ENCODE results near the gene QRSL1. TPM values are rescaled to one million over a fixed set of nuclear protein-coding genes. Genes with fewer than 3 reads are reported as not detected.

Gene QRSL1
- total and polyA plus RNA-seq, 2 donors from 2014 or later, result 12.5 to 18.0 TPM

DNA sequence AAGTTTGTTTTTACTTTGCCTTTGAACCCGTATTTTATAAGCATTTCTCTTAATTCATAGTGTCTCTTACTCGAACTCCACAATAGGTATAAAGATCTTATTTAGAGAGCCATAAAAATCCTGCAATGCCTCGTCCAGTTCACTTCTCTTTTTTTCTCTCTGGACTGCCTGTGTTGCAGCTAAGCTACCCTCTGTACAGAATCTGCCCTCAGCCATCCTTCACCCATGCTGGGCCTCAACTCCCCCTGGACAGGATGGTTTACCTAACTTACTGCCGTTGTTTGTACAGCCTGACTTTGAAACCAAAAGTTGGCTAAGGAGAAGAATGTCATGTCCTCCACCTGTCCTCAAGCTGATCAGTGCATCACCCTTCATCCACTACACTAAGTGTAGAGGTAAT lies 10.4 kb downstream of the QRSL1 start:
- no peak overlapping the region for H3K27ac ChIP-seq (ENCODE audit: low read depth in 2 of 2, low read length in 2 of 2)
- no peaks in the 10 kb centered on the region for H3K4me1 ChIP-seq (ENCODE audit: control insufficient read depth in 2 of 3, insufficient read depth in 2 of 3, low read depth in 1 of 3, low read length in 3 of 3)
- no peak overlapping the region for H3K4me3 ChIP-seq (ENCODE audit: low read length in 3 of 3)
- TF ChIP-seq, protein P1, sequence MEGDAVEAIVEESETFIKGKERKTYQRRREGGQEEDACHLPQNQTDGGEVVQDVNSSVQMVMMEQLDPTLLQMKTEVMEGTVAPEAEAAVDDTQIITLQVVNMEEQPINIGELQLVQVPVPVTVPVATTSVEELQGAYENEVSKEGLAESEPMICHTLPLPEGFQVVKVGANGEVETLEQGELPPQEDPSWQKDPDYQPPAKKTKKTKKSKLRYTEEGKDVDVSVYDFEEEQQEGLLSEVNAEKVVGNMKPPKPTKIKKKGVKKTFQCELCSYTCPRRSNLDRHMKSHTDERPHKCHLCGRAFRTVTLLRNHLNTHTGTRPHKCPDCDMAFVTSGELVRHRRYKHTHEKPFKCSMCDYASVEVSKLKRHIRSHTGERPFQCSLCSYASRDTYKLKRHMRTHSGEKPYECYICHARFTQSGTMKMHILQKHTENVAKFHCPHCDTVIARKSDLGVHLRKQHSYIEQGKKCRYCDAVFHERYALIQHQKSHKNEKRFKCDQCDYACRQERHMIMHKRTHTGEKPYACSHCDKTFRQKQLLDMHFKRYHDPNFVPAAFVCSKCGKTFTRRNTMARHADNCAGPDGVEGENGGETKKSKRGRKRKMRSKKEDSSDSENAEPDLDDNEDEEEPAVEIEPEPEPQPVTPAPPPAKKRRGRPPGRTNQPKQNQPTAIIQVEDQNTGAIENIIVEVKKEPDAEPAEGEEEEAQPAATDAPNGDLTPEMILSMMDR (IDR thresholded peaks at IDR 0.05; ENCODE audit: borderline replicate concordance, extremely low read depth, insufficient read depth), result no peak
- peaks cover 0 to 7% (median 6%) of the 10 kb centered on the region in 3 donors for H3K36me3 ChIP-seq (ENCODE audit: control insufficient read depth in 2 of 3, insufficient read depth in 3 of 3, low read length in 3 of 3)
- intact Hi-C loops (cut with DNase I), result no loop called here
- FAIRE-seq, result no peak
- no peaks in the 10 kb centered on the region for H3K9me3 ChIP-seq (ENCODE audit: control insufficient read depth in 2 of 3, insufficient read depth in 1 of 3, low read length in 3 of 3)
- no peak for DNase-seq
- H3K27me3 ChIP-seq (ENCODE audit: control insufficient read depth, insufficient read depth, low read length), result no peaks in the 10 kb centered on the region
- no peak overlapping the region for H3K9ac ChIP-seq (ENCODE audit: low read length in 3 of 3)

DNA sequence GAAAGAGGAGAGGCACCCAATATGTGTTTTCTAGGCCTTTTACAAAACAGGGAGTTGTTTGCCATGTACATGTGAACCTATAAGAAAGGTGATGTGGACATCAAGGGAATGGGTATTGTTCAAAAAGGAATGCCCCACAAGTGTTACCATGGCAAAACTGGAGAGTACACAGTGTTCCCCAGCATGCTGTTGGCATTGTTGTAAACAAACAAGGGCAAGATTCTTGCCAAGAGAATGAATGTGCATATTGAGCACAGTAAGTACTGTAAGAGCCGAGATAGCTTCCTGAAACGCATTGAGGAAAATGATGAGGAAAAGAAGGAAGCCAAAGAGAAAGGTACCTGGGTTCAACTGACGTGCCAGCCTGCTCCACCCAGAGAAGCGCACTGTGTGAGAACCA lies 13.1 kb downstream of the QRSL1 start:
- no peaks in the 10 kb centered on the region for H3K4me1 ChIP-seq (ENCODE audit: control insufficient read depth in 2 of 3, insufficient read depth in 2 of 3, low read depth in 1 of 3, low read length in 3 of 3)
- no peaks in the 10 kb centered on the region for H3K27me3 ChIP-seq (ENCODE audit: control insufficient read depth, insufficient read depth, low read length)
- FAIRE-seq (no peak), DNase-seq (no peak)
- no peak overlapping the region for H3K9ac ChIP-seq (ENCODE audit: low read length in 3 of 3)
- no peaks in the 10 kb centered on the region for H3K9me3 ChIP-seq (ENCODE audit: control insufficient read depth in 2 of 3, insufficient read depth in 1 of 3, low read length in 3 of 3)
- TF ChIP-seq, protein P1 (IDR thresholded peaks at IDR 0.05; ENCODE audit: borderline replicate concordance, extremely low read depth, insufficient read depth), result no peak
- H3K36me3 ChIP-seq (ENCODE audit: control insufficient read depth in 2 of 3, insufficient read depth in 3 of 3, low read length in 3 of 3), result peaks cover 0 to 14% (median 6%) of the 10 kb centered on the region in 3 donors
- no peak overlapping the region for H3K27ac ChIP-seq (ENCODE audit: low read depth in 2 of 2, low read length in 2 of 2)
- no peak overlapping the region for H3K4me3 ChIP-seq (ENCODE audit: low read length in 3 of 3)
- intact Hi-C loops (cut with DNase I), result no loop called here

DNA sequence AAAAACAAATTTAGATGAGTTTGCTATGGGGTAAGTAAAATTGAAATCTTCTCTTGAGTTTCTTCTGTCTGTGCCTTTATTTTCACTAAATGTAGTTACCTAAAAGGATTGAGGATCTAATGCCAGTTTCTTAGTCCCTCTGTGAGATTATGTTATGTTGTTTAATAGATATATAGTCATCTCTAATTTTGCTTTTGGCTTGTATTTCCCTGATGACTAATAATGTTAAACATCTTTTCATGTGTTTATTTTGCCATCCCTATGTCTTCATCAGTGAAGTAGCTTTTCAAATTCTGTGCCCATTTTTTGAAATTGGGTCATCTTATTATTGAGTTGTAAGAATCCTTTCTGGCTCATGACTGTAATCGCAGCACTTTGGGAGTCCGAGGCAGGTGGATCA lies 13.7 kb downstream of the QRSL1 start:
- TF ChIP-seq, protein P1 (IDR thresholded peaks at IDR 0.05; ENCODE audit: borderline replicate concordance, extremely low read depth, insufficient read depth), result no peak
- no peak for FAIRE-seq
- H3K27me3 ChIP-seq (ENCODE audit: control insufficient read depth, insufficient read depth, low read length), result no peaks in the 10 kb centered on the region
- H3K36me3 ChIP-seq (ENCODE audit: control insufficient read depth in 2 of 3, insufficient read depth in 3 of 3, low read length in 3 of 3), result peaks cover 0 to 14% (median 6%) of the 10 kb centered on the region in 3 donors
- no peak overlapping the region for H3K4me3 ChIP-seq (ENCODE audit: low read length in 3 of 3)
- H3K9me3 ChIP-seq (ENCODE audit: control insufficient read depth in 2 of 3, insufficient read depth in 1 of 3, low read length in 3 of 3), result no peaks in the 10 kb centered on the region
- no peaks in the 10 kb centered on the region for H3K4me1 ChIP-seq (ENCODE audit: control insufficient read depth in 2 of 3, insufficient read depth in 2 of 3, low read depth in 1 of 3, low read length in 3 of 3)
- no peak overlapping the region for H3K27ac ChIP-seq (ENCODE audit: low read depth in 2 of 2, low read length in 2 of 2)
- DNase-seq, result no peak
- H3K9ac ChIP-seq (ENCODE audit: low read length in 3 of 3), result no peak overlapping the region
- intact Hi-C loops (cut with DNase I), result no loop called here

DNA sequence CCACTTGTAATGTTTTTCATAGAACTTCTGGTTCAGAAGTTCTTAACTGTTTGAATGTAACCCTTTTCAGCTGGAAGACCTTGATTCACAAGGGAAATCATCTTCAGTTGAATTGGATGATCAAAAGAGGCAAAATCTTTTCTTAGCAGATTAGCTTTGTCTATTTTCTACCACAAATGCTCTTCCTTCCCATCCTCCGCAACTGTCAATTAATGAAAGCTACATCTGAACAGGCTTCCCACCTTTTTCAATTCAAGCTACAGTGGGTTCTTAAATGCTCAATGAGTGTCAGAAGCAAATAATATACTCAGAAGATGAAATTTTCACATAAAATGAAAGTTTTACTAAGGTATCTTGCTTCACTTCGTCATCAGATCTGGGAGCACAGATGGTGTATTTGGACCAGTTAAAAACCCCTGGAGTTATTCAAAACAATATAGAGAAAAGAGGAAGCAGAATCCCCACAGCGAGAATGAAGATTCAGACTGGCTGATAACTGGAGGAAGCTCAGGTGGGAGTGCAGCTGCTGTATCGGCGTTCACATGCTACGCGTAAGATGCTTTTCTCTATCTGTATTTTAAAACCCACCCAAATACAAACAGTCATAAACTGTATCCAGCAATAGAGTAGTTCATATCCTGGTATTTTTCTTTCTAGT lies 19.4 kb downstream of the QRSL1 start:
- H3K4me1 ChIP-seq (ENCODE audit: control insufficient read depth in 2 of 3, insufficient read depth in 2 of 3, low read depth in 1 of 3, low read length in 3 of 3), result no peaks in the 10 kb centered on the region
- TF ChIP-seq, protein P1 (IDR thresholded peaks at IDR 0.05; ENCODE audit: borderline replicate concordance, extremely low read depth, insufficient read depth), result no peak
- no peaks in the 10 kb centered on the region for H3K27me3 ChIP-seq (ENCODE audit: control insufficient read depth, insufficient read depth, low read length)
- DNase-seq (no peak), FAIRE-seq (no peak)
- H3K4me3 ChIP-seq (ENCODE audit: low read length in 3 of 3), result no peak overlapping the region
- no peak overlapping the region for H3K9ac ChIP-seq (ENCODE audit: low read length in 3 of 3)
- intact Hi-C loops (cut with DNase I), result no loop called here
- H3K36me3 ChIP-seq (ENCODE audit: control insufficient read depth in 2 of 3, insufficient read depth in 3 of 3, low read length in 3 of 3), result peaks cover 0 to 21% (median 2%) of the 10 kb centered on the region in 3 donors
- no peaks in the 10 kb centered on the region for H3K9me3 ChIP-seq (ENCODE audit: control insufficient read depth in 2 of 3, insufficient read depth in 1 of 3, low read length in 3 of 3)
- H3K27ac ChIP-seq (ENCODE audit: low read depth in 2 of 2, low read length in 2 of 2), result no peak overlapping the region
